Fibroblast of lung (primary cell): Measurements from ENCODE around the gene RAB9A.

Source experiments
- CTCF ChIP-seq, 2 donors: IDR thresholded peaks in 1 of 2; conservative IDR thresholded peaks in 1 of 2; 1 replicate in 1 of 2; 2 replicates in 1 of 2; pipeline ENCODE4 v1.5.1; 2011 to 2012; ENCODE audit warnings: low read length in 2 of 2, control low read depth in 1 of 2, inconsistent platforms in 1 of 2, low read depth in 1 of 2, mild to moderate bottlenecking in 1 of 2
- EZH2 ChIP-seq: IDR thresholded peaks from 2 replicates; pipeline ENCODE4 v1.5.1; 2012; ENCODE audit warnings: low read length, control low read depth, mild to moderate bottlenecking; ENCODE audit errors: missing control alignments

GRCh38 chrX:13688384-13688957, 457 bp upstream of the RAB9A start:
- TF ChIP-seq CTCF (conservative IDR thresholded peaks at IDR 0.05 in 1 of 2, IDR thresholded peaks at IDR 0.05 in 1 of 2; ENCODE audit: low read depth in 1 of 2, low read length in 2 of 2) (no peak), EZH2 (no peak)
